ENCODE measurements around the gene RNF144B.

RNF144B gene

GRCh38 chr6:18391023-18391422, 3.9 kb downstream of the RNF144B start:
- TF ChIP-seq EZH2phosphoT487 (IDR thresholded peaks at IDR 0.05; ENCODE audit: borderline replicate concordance, low read length) (no peak), CTCF (IDR thresholded peaks at IDR 0.05; ENCODE audit: low read depth, low read length, poor library complexity, severe bottlenecking) (no peak)
- H3F3A ChIP-seq (ENCODE audit: control insufficient read depth, insufficient read depth) = peaks cover 21% of the 10 kb centered on the region
- no peaks in the 10 kb centered on the region for H3K9me2 ChIP-seq (replicated peaks; ENCODE audit: control insufficient read depth, low read length)
- peak overlapping the region; percentile 75 for H3K4me2 ChIP-seq (ENCODE audit: low read length)
- no peaks in the 10 kb centered on the region for H3K27me3 ChIP-seq (ENCODE audit: control insufficient read depth, low read length)
- peaks cover 81% of the 10 kb centered on the region for H3K36me3 ChIP-seq (ENCODE audit: control insufficient read depth, low read length)
- peaks cover 100% of the 10 kb centered on the region for H3K79me2 ChIP-seq (ENCODE audit: control insufficient read depth, low read length)
- H3K27ac ChIP-seq (ENCODE audit: low read depth, low read length) = peak overlapping the region; percentile 81
- H3K4me3 ChIP-seq (ENCODE audit: low read length) = peak overlapping the region; percentile 88
- peaks cover 64% of the 10 kb centered on the region for H3K4me1 ChIP-seq (ENCODE audit: control insufficient read depth, low read length)
- H3K9me3 ChIP-seq (ENCODE audit: control insufficient read depth, insufficient read depth, low read length) = no peaks in the 10 kb centered on the region
- H4K20me1 ChIP-seq (ENCODE audit: control insufficient read depth, insufficient read depth, low read depth, low read length) = peaks cover 17% of the 10 kb centered on the region

- H3K27ac ChIP-seq (ENCODE audit: low read depth, low read length) = peak overlapping the region; percentile 81
- H3K27me3 ChIP-seq (ENCODE audit: control insufficient read depth, low read length) = no peaks in the 10 kb centered on the region
- H3K4me2 ChIP-seq (ENCODE audit: low read length) = peak overlapping the region; percentile 73
Observed at GRCh38 chr6:18392346-18392877, 5.3 kb downstream of the RNF144B start.

GRCh38 chr6:18393698-18394097, 6.5 kb downstream of the RNF144B start:
- H3K79me2 ChIP-seq (ENCODE audit: control insufficient read depth, low read length) = peaks cover 100% of the 10 kb centered on the region
- peak overlapping the region; percentile 67 for H3K4me2 ChIP-seq (ENCODE audit: low read length)
- no peaks in the 10 kb centered on the region for H3K9me2 ChIP-seq (replicated peaks; ENCODE audit: control insufficient read depth, low read length)
- no peaks in the 10 kb centered on the region for H3K9me3 ChIP-seq (ENCODE audit: control insufficient read depth, insufficient read depth, low read length)
- peaks cover 17% of the 10 kb centered on the region for H4K20me1 ChIP-seq (ENCODE audit: control insufficient read depth, insufficient read depth, low read depth, low read length)
- peaks cover 81% of the 10 kb centered on the region for H3K4me1 ChIP-seq (ENCODE audit: control insufficient read depth, low read length)
- peaks cover 94% of the 10 kb centered on the region for H3K36me3 ChIP-seq (ENCODE audit: control insufficient read depth, low read length)
- peak overlapping the region; percentile 21; the same call in 1 of the 2 replicates for H3K27ac ChIP-seq (ENCODE audit: low read depth, low read length)
- H3K4me3 ChIP-seq (ENCODE audit: low read length) = peak overlapping the region; percentile 50
- H3F3A ChIP-seq (ENCODE audit: control insufficient read depth, insufficient read depth) = peaks cover 29% of the 10 kb centered on the region
- TF ChIP-seq EZH2phosphoT487 (IDR thresholded peaks at IDR 0.05; ENCODE audit: borderline replicate concordance, low read length) = no peak
- no peak for TF ChIP-seq CTCF (IDR thresholded peaks at IDR 0.05; ENCODE audit: low read depth, low read length, poor library complexity, severe bottlenecking)
- H3K27me3 ChIP-seq (ENCODE audit: control insufficient read depth, low read length) = no peaks in the 10 kb centered on the region

More at GRCh38 chr6:18392346-18392877, 5.3 kb downstream of the RNF144B start:
- Histone ChIP-seq H3K4me3 (ENCODE audit: low read length) (peak overlapping the region; percentile 56), H3K9me2 (replicated peaks; ENCODE audit: control insufficient read depth, low read length) (no peaks in the 10 kb centered on the region), H3K36me3 (ENCODE audit: control insufficient read depth, low read length) (peaks cover 94% of the 10 kb centered on the region), H3K4me1 (ENCODE audit: control insufficient read depth, low read length) (peaks cover 68% of the 10 kb centered on the region), H3K79me2 (ENCODE audit: control insufficient read depth, low read length) (peaks cover 100% of the 10 kb centered on the region), H4K20me1 (ENCODE audit: control insufficient read depth, insufficient read depth, low read depth, low read length) (peaks cover 17% of the 10 kb centered on the region), H3F3A (ENCODE audit: control insufficient read depth, insufficient read depth) (peaks cover 27% of the 10 kb centered on the region), H3K9me3 (ENCODE audit: control insufficient read depth, insufficient read depth, low read length) (no peaks in the 10 kb centered on the region)
- TF ChIP-seq EZH2phosphoT487 (IDR thresholded peaks at IDR 0.05; ENCODE audit: borderline replicate concordance, low read length) = no peak
- peak; percentile 44 for TF ChIP-seq CTCF (IDR thresholded peaks at IDR 0.05; ENCODE audit: low read depth, low read length, poor library complexity, severe bottlenecking)
